ENCODE results near the gene MLXIP.
"Not testable (repeated sequence)": the region's sequence is repeated elsewhere in the genome, so short reads cannot be mapped to it uniquely, and the experiment has no call there.

Gene MLXIP

GRCh38 chr12:122052285-122052684 lies 26.3 kb upstream of the MLXIP start:
- DNase-seq (ENCODE audit: low read depth), result no peak

GRCh38 chr12:122054842-122055520 lies 23.6 kb upstream of the MLXIP start:
- DNase-seq (ENCODE audit: low read depth), result no peak

DNA sequence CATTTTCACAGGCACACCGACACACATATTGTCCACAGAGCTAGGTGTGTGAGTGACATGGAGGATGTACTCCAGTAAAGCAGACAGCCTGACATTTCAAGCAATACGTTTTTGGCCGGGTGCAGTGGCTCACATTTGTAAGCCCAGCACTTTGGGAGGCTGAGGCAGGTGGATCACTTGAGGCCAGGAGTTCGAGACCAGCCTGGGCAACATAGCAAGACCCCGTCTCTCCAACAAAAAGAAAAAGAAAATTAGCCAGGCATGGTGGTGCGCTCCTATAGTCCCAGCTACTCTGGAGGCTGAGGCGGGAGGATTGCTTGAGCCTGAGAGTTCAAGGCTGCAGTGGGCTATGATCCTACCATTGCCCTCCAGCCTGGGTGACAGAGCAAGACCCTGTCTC lies 22.1 kb upstream of the MLXIP start:
- DNase-seq (ENCODE audit: low read depth), result not testable (repeated sequence)

DNA sequence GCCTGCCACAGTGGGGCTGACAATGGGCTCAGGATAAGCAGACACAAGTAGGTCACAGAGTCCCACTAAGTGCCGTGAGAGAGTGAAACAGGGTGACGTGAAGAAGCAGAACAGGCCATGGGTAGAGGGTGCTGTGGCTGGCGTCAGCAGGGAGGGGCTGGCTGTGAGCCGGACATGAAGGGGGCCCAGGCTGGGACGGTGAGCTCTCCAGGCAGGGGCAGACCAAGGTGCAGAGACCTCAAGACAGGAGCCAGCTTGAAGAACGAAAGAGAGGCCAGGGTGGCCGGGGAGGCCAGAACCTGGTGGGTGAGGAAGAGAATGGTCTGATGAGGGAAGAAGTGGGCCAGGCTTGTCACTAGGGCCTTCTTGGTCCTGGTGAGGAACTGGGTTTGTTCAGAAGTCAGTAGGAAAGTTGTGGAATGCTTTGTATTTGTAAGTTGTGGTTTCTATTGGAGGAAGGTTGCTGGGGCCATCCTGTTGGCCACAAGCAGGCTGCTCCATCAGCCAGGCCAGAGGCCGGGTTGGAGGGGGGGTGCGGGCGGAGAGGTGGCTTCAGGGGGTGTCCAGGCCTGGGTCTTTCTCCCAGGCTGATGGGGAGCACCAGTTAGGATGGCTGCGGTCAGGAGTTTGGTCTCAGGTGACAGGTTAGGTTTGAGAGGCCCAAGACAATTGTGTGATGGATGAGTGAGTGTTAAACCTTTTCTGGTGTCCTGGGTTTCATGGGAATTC lies 21.4 kb upstream of the MLXIP start:
- DNase-seq (ENCODE audit: low read depth), result no peak

- DNase-seq (ENCODE audit: low read depth), result no peak
Observed at GRCh38 chr12:122057769-122058168, 20.8 kb upstream of the MLXIP start.

DNA sequence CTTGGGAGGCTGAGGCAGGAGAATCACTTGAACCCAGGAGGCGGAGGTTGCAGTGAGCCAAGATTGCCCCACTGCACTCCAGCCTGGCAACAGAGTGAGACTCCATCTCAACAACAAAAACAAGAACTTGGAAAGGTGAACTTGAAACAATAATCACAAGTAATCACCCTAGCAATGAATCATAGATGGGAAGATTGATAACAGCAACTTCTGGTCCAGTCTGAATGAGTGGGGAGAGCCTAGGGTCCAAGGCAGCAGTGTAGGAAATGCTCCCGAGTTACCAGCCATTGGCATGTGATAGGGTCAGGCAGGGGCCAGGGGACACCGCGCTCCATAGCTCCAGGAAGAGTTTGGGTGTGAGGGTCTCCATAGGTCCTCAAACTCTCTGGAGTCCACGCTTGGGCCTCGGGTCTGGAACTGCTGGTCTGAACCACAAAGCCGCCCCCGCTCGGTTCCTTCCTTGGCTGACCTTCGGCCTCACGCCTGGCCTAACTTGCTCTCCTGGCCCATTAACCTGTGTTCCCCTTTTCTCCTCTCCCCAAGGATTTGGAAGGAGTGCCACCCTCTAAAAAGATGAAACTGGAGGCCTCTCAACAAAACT lies 19.9 kb upstream of the MLXIP start:
- no peak for DNase-seq (ENCODE audit: low read depth)

GRCh38 chr12:122059203-122059960 lies 19.2 kb upstream of the MLXIP start:
- DNase-seq (ENCODE audit: low read depth), result no peak

- no peak for DNase-seq (ENCODE audit: low read depth)
Observed at GRCh38 chr12:122060081-122060501, 18.5 kb upstream of the MLXIP start.

- no peak for DNase-seq (ENCODE audit: low read depth)
Observed at GRCh38 chr12:122061253-122061652, 17.3 kb upstream of the MLXIP start.

DNA sequence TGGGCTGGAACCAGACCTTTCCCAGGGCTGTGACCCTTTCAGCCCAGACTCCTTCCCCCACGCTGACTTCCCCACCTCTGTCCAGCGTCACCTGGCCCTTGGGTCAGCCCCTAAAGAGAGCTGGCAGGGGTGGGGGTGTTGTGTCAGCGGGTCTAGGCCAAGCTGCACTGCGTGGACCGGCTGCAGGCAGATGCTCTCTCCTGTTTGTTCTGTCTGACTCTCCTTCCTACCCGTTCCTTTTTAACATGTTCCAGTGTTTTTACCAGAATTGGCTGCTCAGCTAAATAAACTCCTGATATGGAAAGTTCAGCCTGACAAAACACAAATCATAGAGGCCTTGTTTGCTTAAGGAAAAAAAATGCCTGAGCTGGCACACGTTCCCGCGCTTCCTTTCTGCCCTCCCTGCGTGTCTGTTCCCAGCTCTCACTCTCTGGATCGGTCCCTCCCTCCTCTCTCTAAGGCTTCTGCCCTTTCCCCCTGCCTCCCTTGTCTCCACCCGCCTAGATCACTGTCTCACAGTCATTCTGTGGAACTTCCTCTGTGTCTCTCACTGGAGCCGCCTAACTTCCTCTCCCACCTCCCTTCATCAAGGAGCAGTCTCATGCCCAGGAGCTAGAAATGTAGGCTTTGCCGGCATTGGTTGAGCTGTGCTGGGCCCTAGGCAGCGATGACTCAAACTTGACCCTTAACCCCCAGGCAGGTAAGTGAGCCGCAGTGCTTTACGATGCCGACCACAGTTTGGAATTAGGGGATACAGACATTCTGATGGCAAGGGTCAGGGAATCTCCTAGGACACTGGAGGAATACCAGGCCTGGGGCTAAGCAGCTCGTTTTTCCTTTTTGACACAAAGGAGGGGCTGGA lies 15.5 kb upstream of the MLXIP start:
- DNase-seq (ENCODE audit: low read depth), result no peak

- no peak for DNase-seq (ENCODE audit: low read depth)
Observed at GRCh38 chr12:122063694-122064024, 14.9 kb upstream of the MLXIP start.

DNA sequence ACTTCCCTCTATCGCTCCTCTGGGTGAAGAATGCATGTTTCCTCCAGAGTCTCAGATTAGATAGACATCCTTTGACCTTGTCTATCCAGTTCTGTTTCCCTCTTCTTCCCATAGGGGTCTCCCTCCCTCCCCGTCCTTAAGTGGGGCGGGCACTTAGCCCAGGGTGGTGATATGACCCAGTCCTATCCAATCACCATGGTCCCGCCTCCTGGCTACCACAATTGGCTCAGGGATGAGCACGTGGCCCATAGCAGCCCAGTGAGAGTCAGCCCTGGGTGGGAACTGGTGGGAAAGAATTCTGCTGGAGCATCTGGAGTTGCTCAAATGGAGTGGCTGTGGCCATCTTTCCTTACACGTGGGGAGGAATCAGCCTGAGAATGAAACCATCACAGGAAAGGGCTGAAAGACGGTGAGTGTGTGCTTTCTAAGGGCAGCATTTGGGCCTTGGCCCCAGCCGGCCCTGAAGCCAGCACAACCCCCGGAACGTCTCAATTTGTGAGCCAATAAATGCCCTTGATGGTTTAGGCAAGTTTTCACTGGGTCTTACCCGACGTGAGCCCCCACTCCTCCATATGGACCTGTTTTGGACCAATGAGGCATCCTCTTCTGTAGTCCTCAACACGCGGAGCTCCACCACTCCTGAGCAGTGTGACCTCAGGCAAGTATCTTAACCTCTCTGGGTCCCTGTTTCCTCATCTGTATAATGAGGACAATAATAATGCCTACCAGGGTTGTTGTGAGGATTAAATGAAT lies 14.4 kb upstream of the MLXIP start:
- DNase-seq (ENCODE audit: low read depth), result no peak

GRCh38 chr12:122064780-122065588 lies 13.6 kb upstream of the MLXIP start:
- no peak for DNase-seq (ENCODE audit: low read depth)

DNA sequence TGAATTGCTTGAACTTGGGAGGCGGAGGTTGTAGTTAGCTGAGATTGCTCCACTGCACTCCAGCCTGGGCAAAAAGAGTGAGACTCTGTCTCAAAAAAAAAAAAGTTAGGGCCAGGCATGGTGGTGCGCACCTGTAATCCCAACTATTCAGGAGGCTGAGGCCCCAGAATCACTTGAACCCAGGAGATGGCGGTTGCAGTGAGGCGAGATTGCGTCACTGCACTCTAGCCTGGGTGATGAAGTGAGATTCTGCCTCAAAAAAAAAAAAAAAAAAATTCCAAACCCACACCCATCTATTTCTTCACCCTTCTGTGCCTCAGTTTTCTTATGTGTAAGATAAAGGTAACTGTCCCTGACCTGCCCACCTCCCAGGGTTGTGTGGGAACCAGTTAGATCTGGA lies 11.0 kb upstream of the MLXIP start:
- no peak for DNase-seq (ENCODE audit: low read depth)

DNA sequence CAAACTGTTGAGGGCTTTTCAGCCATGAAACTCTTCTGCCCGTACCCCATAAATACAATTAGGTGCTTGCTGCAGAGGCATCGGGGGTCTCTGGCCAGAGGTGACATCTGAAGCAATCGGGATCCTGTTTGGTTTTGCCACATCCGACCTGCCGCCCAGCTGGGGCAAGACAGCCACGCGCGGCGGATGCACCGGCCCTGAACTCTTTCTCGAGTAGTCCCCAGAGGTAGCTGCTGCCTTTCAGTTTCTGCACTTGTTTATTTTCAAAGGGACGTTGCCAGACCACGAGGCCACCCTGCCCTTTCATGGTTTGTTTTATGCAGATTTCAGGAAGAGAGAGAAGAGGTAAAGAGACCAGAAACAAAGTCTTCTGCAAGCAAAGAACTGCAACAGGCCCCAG lies 10.6 kb upstream of the MLXIP start:
- no peak for DNase-seq (ENCODE audit: low read depth)

DNA sequence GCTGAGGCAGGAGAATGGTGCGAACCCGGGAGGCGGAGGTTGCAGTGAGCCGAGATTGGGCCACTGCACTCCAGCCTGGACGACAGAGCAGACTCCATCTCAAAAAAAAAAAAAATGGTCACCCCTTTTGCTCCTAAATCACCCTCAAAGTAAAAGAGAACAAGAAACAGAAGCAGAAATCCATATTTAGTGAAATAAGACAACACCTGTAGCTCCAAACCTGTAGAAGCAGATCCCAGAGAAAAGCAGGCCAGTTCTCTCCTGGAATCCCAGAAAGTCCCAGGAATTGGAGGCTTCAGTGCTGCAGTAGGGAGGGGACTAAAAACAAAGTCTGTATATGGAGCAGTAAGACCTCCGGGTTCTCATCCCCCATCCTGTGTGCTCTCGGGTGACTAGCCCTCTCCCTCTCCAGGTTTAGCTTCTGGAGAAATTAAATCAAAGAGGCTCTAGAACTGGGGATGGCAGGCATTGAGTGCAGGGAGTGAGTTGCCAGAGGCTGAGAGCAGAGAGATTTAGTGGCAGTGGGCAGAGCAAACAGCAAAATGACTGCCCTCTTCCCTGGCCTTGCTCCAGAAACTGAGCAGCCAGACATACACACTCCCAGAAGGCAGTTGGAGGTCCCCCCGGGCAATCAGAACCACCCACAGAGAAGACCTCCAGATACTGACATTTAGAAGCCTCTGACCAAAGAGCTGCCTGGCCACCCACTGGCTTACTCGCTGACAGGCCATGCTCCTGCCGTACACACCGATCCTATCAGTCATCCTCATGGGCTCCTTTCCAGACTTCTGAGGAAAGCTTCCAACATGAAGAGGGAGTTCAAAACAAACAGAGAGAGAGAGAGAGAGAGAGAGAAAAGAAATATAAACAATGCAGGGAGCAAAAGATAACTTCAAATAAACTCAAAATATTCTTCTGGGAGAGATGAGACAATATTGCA lies 6.3 kb upstream of the MLXIP start:
- no peak for DNase-seq (ENCODE audit: low read depth)

- no peak for DNase-seq (ENCODE audit: low read depth)
Observed at GRCh38 chr12:122073815-122074214, 4.7 kb upstream of the MLXIP start.

DNA sequence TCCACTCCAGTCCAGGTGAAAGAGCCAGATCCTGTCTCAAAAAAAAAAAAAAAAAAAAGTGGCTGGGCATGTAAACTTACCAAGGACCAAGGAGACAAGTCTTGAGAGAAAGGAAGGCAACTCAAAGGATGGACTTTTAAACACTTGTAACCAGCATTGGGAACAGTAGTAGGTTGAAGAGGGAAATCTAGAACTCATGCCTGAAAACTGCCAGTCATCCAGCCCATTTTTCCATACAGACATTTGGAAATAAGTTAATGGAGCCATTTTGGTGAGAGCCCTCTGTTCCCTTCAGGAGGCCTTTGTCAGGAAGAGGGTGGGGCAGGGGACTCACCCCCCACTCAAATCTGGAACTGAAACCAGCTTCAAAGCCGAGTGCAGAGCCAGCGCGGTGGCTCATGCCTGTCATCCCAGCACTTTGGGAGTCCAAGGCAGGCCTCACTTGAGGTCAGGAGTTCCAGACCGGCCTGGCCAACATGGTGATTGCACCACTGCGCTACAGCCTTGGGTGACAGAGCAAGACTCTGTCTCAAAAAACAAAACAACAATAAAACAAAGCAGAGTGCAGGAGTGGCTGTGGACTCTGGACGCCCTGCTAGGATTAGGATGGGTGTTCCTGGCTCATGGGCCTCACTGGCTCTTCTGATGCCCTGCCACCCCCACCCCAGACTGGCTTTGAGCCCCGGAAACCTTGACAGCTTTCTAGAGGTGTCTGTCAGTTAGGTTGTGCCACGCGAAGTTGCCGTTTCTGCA lies 1.6 kb upstream of the MLXIP start:
- no peak for DNase-seq (ENCODE audit: low read depth)
